ENCODE results near the gene VAC14. TPM values are rescaled to one million over a fixed set of nuclear protein-coding genes. Genes with fewer than 3 reads are reported as not detected.

Gene VAC14
- total and polyA plus RNA-seq, 2 of the 8 experiments (the other 6 are each of a cell fraction or from before 2014, with no cell fraction given): 56.0 to 108 TPM

GRCh38 chr16:70692873-70693671 lies 107.9 kb downstream of the VAC14 start:
- ChIA-PET CTCF (ENCODE audit: partially characterized antibody) (interaction anchor here (0.9 to 6.8 kb wide), 7 partner anchors 11 to 79 kb away, joined by 3 to 49 read pairs (median 7); no protein-coding TSS in a partner anchor), POLR2A (ENCODE audit: partially characterized antibody) (interaction anchor here (1.4 to 1.5 kb wide), 2 partner anchors 10 to 14 kb away, joined by 3 to 4 read pairs; no protein-coding TSS in a partner anchor)
- Histone ChIP-seq H3K9me3 (ENCODE audit: insufficient read depth in 2 of 2, low read depth in 1 of 2, low read length in 1 of 2) (no peaks in the 10 kb centered on the region), H4K5ac (ENCODE audit: insufficient read length, low read depth, low read length) (no peak overlapping the region), H3K79me2 (ENCODE audit: control insufficient read depth in 1 of 2, insufficient read depth in 2 of 2, low read length in 2 of 2) (no peaks in the 10 kb centered on the region), H2AK5ac (ENCODE audit: low read depth, low read length) (peak overlapping the region; percentile 82), H3K23me2 (ENCODE audit: low read depth, low read length) (no peaks in the 10 kb centered on the region), H2BK5ac (ENCODE audit: low read depth, low read length) (peak overlapping the region; percentile 83; the same call in 1 of the 2 replicates), H3K79me1 (ENCODE audit: low read depth, low read length) (no peaks in the 10 kb centered on the region; the same call in 1 of the 2 replicates), H3K9ac (replicated peaks in 1 of 4; ENCODE audit: extremely low read depth in 1 of 4, low read depth in 3 of 4, low read length in 3 of 4) (no peak overlapping the region; a peak in 2 of 7 replicates), H3K4me3 (ENCODE audit: extremely low read depth in 1 of 4, insufficient read depth in 2 of 4, low read depth in 3 of 4, low read length in 4 of 4) (no peak overlapping the region), H2BK12ac (ENCODE audit: low read depth, low read length) (peak overlapping the region; percentile 98), H4K20me1 (replicated peaks in 1 of 2; ENCODE audit: control insufficient read depth in 1 of 2, insufficient read depth in 2 of 2, low read length in 2 of 2) (no peaks in the 10 kb centered on the region), H3K36me3 (ENCODE audit: control insufficient read depth in 2 of 4, insufficient read depth in 4 of 4, low read length in 3 of 4) (no peaks in the 10 kb centered on the region), H2BK15ac (ENCODE audit: low read length) (peak overlapping the region; percentile 72; the same call in 1 of the 2 replicates), H2AFZ (ENCODE audit: low read length) (no peak overlapping the region), H3K27ac (ENCODE audit: low read depth, low read length) (peak overlapping the region; percentile 55; the same call in 1 of the 2 replicates), H4K8ac (ENCODE audit: extremely low read depth, insufficient read depth, low read length) (peak overlapping the region; percentile 89), H3K23ac (ENCODE audit: insufficient read length) (no peak overlapping the region), H3K56ac (replicated peaks; ENCODE audit: insufficient read length, low read depth, low read length) (no peak overlapping the region), H4K91ac (replicated peaks; ENCODE audit: insufficient read length, low read length) (peak overlapping the region; percentile 88), H3K4me1 (replicated peaks in 1 of 4; ENCODE audit: control insufficient read depth in 3 of 4, insufficient read depth in 4 of 4, low read length in 3 of 4) (peaks cover 5 to 28% (median 24%) of the 10 kb centered on the region in 4 experiments), H2BK120ac (replicated peaks; ENCODE audit: low read depth, low read length) (no peak overlapping the region), H3K18ac (ENCODE audit: extremely low read depth, low read length) (peak overlapping the region; percentile 93), H3K27me3 (replicated peaks in 1 of 4; ENCODE audit: control insufficient read depth in 3 of 4, extremely low read depth in 1 of 4, insufficient read depth in 3 of 4, low read length in 3 of 4) (no peaks in the 10 kb centered on the region), H3K4me2 (ENCODE audit: insufficient read depth in 1 of 2, low read depth in 2 of 2, low read length in 2 of 2) (no peak overlapping the region), H3K14ac (ENCODE audit: insufficient read length) (no peak overlapping the region), H2BK20ac (ENCODE audit: low read length) (peak overlapping the region; percentile 80; the same call in 1 of the 2 replicates), H3K4ac (replicated peaks; ENCODE audit: insufficient read length, low read depth, low read length) (no peak overlapping the region)
- whole genome bisulfite sequencing, 2 experiments (ENCODE audit: extremely low coverage in 1 of 2, insufficient coverage in 1 of 2, insufficient read length in 1 of 2, insufficient replicate concordance in 2 of 2, low coverage in 1 of 2, low lambda C conversion rate in 2 of 2, missing lambda C conversion rate in 1 of 2): 90% methylated on average over 28 of the region's 29 CpGs; no CpG with 5 or more reads in 1 of the 2 experiments
- FAIRE-seq: no peak
- no peak for DNase-seq (ENCODE audit: low read depth in 1 of 2, low spot score in 2 of 2)
- TF ChIP-seq BCL11A (IDR thresholded peaks at IDR 0.05; ENCODE audit: low read depth in 2 of 2, low read length in 2 of 2) (no peak), PHF8 (conservative IDR thresholded peaks at IDR 0.05; ENCODE audit: low read depth, low read length) (no peak), NANOG (IDR thresholded peaks at IDR 0.05; ENCODE audit: insufficient read depth, low read depth, low read length, poor library complexity, severe bottlenecking) (no peak), SP2 (IDR thresholded peaks at IDR 0.05; ENCODE audit: low read length) (no peak), RFX5 (IDR thresholded peaks at IDR 0.05; ENCODE audit: borderline replicate concordance, low read depth, low read length) (no peak), KDM5A (IDR thresholded peaks at IDR 0.05; ENCODE audit: low read length) (no peak), SIRT6 (IDR thresholded peaks at IDR 0.05; ENCODE audit: low read length) (no peak), TAF1 (IDR thresholded peaks at IDR 0.05; ENCODE audit: low read depth, low read length) (no peak), USF2 (IDR thresholded peaks at IDR 0.05; ENCODE audit: low read length) (no peak)
